ENCODE measurements around the gene NME3. TPM values are rescaled to one million over a fixed set of nuclear protein-coding genes. Genes with fewer than 3 reads are reported as not detected.

Gene NME3
- total RNA-seq, 1 donor from 2014 or later: 33.3 TPM

DNA sequence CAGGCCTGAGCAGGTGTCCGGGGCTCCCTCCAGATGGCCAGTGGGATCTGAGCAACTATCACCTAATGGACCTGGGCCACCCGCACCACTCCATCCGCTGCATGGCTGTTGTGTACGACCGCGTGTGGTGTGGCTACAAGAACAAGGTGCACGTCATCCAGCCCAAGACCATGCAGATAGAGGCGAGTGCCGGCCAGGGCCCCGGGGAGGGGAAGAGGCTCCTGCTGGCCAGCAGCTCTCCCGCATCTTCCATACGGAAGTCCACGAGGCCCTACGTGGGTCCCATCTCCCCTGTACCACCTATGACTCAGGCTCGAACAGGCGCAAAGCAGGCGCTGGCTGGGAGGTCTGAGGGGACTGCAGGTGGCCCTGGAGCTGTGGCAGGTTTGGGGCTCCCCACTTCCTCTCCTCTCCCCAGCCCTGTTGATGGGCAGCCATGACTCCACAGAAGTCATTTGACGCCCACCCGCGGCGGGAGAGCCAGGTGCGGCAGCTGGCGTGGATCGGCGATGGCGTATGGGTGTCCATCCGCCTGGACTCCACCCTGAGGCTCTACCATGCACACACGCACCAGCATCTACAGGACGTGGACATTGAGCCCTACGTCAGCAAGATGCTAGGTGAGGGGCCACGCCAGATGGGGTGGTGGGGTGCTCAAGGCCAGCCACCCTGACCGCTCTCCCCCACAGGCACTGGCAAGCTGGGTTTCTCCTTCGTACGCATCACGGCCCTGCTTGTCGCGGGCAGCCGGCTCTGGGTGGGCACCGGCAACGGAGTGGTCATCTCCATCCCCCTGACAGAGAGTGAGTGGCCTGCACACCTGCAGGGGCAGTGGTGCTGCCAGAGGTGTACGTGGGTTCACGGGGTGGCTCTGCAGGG lies 4.0 kb downstream of the NME3 start:
- H3K27ac Mint-ChIP-seq (ENCODE audit: unreplicated experiment): no peak overlapping the region
- TF ChIP-seq, protein P1, sequence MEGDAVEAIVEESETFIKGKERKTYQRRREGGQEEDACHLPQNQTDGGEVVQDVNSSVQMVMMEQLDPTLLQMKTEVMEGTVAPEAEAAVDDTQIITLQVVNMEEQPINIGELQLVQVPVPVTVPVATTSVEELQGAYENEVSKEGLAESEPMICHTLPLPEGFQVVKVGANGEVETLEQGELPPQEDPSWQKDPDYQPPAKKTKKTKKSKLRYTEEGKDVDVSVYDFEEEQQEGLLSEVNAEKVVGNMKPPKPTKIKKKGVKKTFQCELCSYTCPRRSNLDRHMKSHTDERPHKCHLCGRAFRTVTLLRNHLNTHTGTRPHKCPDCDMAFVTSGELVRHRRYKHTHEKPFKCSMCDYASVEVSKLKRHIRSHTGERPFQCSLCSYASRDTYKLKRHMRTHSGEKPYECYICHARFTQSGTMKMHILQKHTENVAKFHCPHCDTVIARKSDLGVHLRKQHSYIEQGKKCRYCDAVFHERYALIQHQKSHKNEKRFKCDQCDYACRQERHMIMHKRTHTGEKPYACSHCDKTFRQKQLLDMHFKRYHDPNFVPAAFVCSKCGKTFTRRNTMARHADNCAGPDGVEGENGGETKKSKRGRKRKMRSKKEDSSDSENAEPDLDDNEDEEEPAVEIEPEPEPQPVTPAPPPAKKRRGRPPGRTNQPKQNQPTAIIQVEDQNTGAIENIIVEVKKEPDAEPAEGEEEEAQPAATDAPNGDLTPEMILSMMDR (IDR thresholded peaks at IDR 0.05; ENCODE audit: unreplicated experiment): no peak
- H3K27me3 Mint-ChIP-seq (ENCODE audit: unreplicated experiment): peaks cover 14% of the 10 kb centered on the region
- H3K4me1 Mint-ChIP-seq (ENCODE audit: unreplicated experiment): peaks cover 6% of the 10 kb centered on the region
- H3K9me3 Mint-ChIP-seq (ENCODE audit: unreplicated experiment): no peaks in the 10 kb centered on the region
- no peak for DNase-seq (ENCODE audit: low spot score)
- no peak overlapping the region for H3K4me3 Mint-ChIP-seq (ENCODE audit: unreplicated experiment)
- peaks cover 7% of the 10 kb centered on the region for H3K36me3 Mint-ChIP-seq (ENCODE audit: low read depth, unreplicated experiment)

DNA sequence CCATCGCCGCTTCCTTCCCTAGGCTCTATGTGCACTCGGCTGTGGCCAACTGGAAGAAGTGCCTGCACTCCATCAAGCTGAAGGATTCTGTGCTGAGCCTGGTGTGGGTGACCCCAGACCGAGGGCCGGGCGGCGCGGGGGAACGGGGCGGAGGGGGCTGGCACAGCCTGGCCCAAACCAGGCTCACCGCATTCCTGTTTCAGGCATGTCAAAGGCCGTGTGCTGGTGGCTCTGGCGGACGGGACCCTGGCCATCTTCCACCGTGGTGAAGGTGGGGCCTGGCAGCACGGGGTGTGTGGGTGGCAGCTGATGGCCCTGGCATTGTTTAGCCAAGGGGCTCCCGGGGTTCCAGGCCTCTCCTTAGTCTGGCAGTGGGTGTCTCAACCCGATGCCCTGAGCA lies 4.6 kb downstream of the NME3 start:
- Mint-ChIP-seq H3K36me3 (ENCODE audit: low read depth, unreplicated experiment) (peaks cover 11% of the 10 kb centered on the region), H3K27ac (ENCODE audit: unreplicated experiment) (no peak overlapping the region), H3K9me3 (ENCODE audit: unreplicated experiment) (no peaks in the 10 kb centered on the region), H3K4me1 (ENCODE audit: unreplicated experiment) (no peaks in the 10 kb centered on the region), H3K4me3 (ENCODE audit: unreplicated experiment) (no peak overlapping the region), H3K27me3 (ENCODE audit: unreplicated experiment) (peaks cover 10% of the 10 kb centered on the region)
- no peak for DNase-seq (ENCODE audit: low spot score)
- TF ChIP-seq, protein P1 (IDR thresholded peaks at IDR 0.05; ENCODE audit: unreplicated experiment): no peak

DNA sequence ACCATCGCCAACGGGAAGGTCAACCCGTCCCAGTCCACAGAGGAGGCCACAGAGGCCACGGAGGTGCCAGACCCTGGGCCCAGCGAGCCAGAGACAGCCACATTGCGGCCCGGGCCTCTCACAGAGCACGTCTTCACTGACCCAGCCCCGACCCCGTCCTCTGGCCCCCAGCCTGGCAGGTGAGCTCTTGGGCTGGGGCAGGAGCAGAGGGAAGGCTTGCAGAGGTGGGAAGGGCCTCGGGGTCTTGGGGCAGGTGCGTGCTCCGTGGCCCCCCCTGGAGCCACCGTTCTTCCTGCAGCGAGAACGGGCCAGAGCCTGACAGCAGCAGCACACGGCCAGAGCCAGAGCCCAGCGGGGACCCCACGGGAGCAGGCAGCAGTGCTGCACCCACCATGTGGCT lies 5.1 kb downstream of the NME3 start:
- TF ChIP-seq, protein P1 (IDR thresholded peaks at IDR 0.05; ENCODE audit: unreplicated experiment): no peak
- H3K27ac Mint-ChIP-seq (ENCODE audit: unreplicated experiment): no peak overlapping the region

DNA sequence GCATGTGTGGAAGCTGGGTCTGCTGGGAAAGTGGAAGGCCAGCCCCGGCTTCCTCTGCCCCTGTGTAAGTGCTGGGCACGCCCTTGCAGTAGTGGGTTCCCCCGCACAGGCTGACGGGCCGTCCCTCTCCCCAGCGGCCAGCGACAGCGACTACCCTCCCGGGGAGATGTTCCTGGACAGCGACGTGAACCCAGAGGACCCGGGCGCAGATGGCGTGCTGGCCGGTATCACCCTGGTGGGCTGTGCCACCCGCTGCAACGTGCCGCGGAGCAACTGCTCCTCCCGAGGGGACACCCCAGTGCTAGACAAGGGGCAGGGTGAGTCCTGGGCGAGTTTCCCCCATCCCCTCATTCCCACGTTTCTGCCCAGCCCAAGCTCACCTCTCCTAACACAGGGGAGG lies 5.5 kb downstream of the NME3 start:
- DNase-seq (ENCODE audit: low spot score): no peak
- Mint-ChIP-seq H3K27ac (ENCODE audit: unreplicated experiment) (no peak overlapping the region), H3K4me3 (ENCODE audit: unreplicated experiment) (peak overlapping the region; percentile 56), H3K4me1 (ENCODE audit: unreplicated experiment) (no peaks in the 10 kb centered on the region), H3K9me3 (ENCODE audit: unreplicated experiment) (no peaks in the 10 kb centered on the region), H3K36me3 (ENCODE audit: low read depth, unreplicated experiment) (peaks cover 18% of the 10 kb centered on the region), H3K27me3 (ENCODE audit: unreplicated experiment) (peaks cover 16% of the 10 kb centered on the region)
- TF ChIP-seq, protein P1 (IDR thresholded peaks at IDR 0.05; ENCODE audit: unreplicated experiment): no peak

More for the DNA sequence above, 5.1 kb downstream of the NME3 start:
- H3K36me3 Mint-ChIP-seq (ENCODE audit: low read depth, unreplicated experiment): peaks cover 16% of the 10 kb centered on the region
- no peaks in the 10 kb centered on the region for H3K9me3 Mint-ChIP-seq (ENCODE audit: unreplicated experiment)
- H3K27me3 Mint-ChIP-seq (ENCODE audit: unreplicated experiment): peaks cover 15% of the 10 kb centered on the region
- H3K4me1 Mint-ChIP-seq (ENCODE audit: unreplicated experiment): no peaks in the 10 kb centered on the region
- no peak for DNase-seq (ENCODE audit: low spot score)
- H3K4me3 Mint-ChIP-seq (ENCODE audit: unreplicated experiment): peak overlapping the region; percentile 56

DNA sequence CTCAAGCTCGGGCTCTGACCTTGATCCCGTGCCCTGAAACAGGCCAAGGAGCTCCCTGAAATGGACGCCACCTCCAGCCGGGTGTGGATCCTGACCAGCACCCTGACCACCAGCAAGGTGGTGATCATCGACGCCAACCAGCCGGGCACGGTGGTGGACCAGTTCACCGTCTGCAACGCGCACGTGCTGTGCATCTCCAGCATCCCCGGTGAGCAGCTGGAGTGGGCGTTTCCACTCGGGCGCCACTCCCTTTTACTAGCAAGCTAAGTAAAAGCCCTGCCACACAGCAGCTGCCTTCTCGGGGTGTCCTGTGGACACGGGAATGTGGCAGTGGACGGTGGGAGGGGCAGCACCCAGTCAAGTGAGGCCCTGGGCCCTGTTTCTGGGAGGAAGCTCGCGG lies 6.4 kb downstream of the NME3 start:
- no peak for DNase-seq (ENCODE audit: low spot score)
- Mint-ChIP-seq H3K27ac (ENCODE audit: unreplicated experiment) (no peak overlapping the region), H3K9me3 (ENCODE audit: unreplicated experiment) (no peaks in the 10 kb centered on the region), H3K36me3 (ENCODE audit: low read depth, unreplicated experiment) (peaks cover 24% of the 10 kb centered on the region), H3K4me1 (ENCODE audit: unreplicated experiment) (no peaks in the 10 kb centered on the region), H3K27me3 (ENCODE audit: unreplicated experiment) (peaks cover 14% of the 10 kb centered on the region), H3K4me3 (ENCODE audit: unreplicated experiment) (no peak overlapping the region)
- TF ChIP-seq, protein P1 (IDR thresholded peaks at IDR 0.05; ENCODE audit: unreplicated experiment): no peak
